HepG2 (cell line): ENCODE measurements around the gene ZMIZ1. TPM values are rescaled to one million over a fixed set of nuclear protein-coding genes. Genes with fewer than 3 reads are reported as not detected.

Source experiments
- ATAC-seq: fragments of 200-7000 bp; cut with Tn5 transposase; 3 replicates; pipeline ENCODE4 v1.9.1; 2020; ENCODE audit warnings: mild to moderate bottlenecking, moderate library complexity
- BruUV-seq: library from RNA; stranded (reverse); fragments of 400-500 nt; replicated peaks from 2 replicates; lab custom pipeline; 2021; lab: Mats Ljungman, UMichigan
- CTCF ChIA-PET: fragments of 300-600 bp; formaldehyde crosslinking; extraction: SDS; loops from one replicate; lab custom pipeline; 2021; ENCODE audit warnings: low total read pairs, inconsistent platforms, low intra/inter-chr PET ratio; lab: Yijun Ruan, JAX
- POLR2A ChIA-PET: fragments of 350-600 bp; sonication (Branson Sonifier 250); formaldehyde crosslinking; loops from one replicate; lab custom pipeline; 2020; ENCODE audit warnings: antibody characterized with exemption, inconsistent platforms; lab: Yijun Ruan, JAX
- DNase-seq: peaks from one replicate; pipeline ENCODE4 v3.0.0-alpha.2; 2015; ENCODE audit warnings: low spot score
- FAIRE-seq: peaks from 3 replicates; lab custom pipeline; 2011; peaks lifted over from hg19 to GRCh38; lab: Jason Lieb, UNC
- H2AFZ ChIP-seq: one replicate; pipeline ENCODE4 v1.6.1; 2011; ENCODE audit warnings: low read length, inconsistent platforms
- H3K27ac ChIP-seq: fragments of 300-600 bp; 3 replicates; pipeline ENCODE4 v1.8.0; 2011; ENCODE audit warnings: mixed run types, mild to moderate bottlenecking, mixed read lengths, low read length, inconsistent platforms; ENCODE audit not compliant: insufficient read depth; ENCODE audit errors: extremely low read length
- H3K27me3 ChIP-seq, 2 experiments: fragments of 200-600 bp in 1 of 2; 2 replicates in 1 of 2; 3 replicates in 1 of 2; pipeline versions ENCODE4 v1.6.0 to v1.8.0; 2011; ENCODE audit warnings: low read length in 2 of 2, mild to moderate bottlenecking in 2 of 2, moderate library complexity in 2 of 2, inconsistent platforms in 1 of 2; ENCODE audit not compliant: insufficient read depth in 2 of 2, control insufficient read depth in 1 of 2
- H3K36me3 ChIP-seq, 2 experiments: fragments of 200-600 bp in 1 of 2; replicated peaks in 1 of 2; 2 replicates in 1 of 2; 3 replicates in 1 of 2; pipeline versions ENCODE4 v1.5.1 to v1.8.0; 2011; ENCODE audit warnings: low read length in 2 of 2, inconsistent platforms in 1 of 2; ENCODE audit not compliant: insufficient read depth in 2 of 2, control insufficient read depth in 1 of 2
- H3K4me1 ChIP-seq: 2 replicates; pipeline ENCODE4 v1.5.1; 2012; ENCODE audit warnings: low read length, inconsistent platforms; ENCODE audit not compliant: insufficient read depth
- H3K4me2 ChIP-seq: 2 replicates; pipeline ENCODE4 v1.6.0; 2011; ENCODE audit warnings: low read depth, low read length, inconsistent platforms
- H3K4me3 ChIP-seq, 3 experiments: fragments of 200-600 bp in 1 of 3; sonication (generic), shearing (Covaris generic) in 1 of 3; replicated peaks in 1 of 3; 2 replicates each; pipeline ENCODE4 v1.5.1; 2011 to 2016; ENCODE audit warnings: low read length in 3 of 3, inconsistent platforms in 2 of 3, low read depth in 2 of 3, mild to moderate bottlenecking in 2 of 3, control low read depth in 1 of 3, mixed read lengths in 1 of 3; ENCODE audit not compliant: insufficient read depth in 1 of 3
- H3K79me2 ChIP-seq: one replicate; pipeline ENCODE4 v1.6.1; 2011; ENCODE audit warnings: low read length, inconsistent platforms; ENCODE audit not compliant: insufficient read depth
- H3K9ac ChIP-seq: 2 replicates; pipeline ENCODE4 v1.6.0; 2011; ENCODE audit warnings: mild to moderate bottlenecking, low read depth, low read length, inconsistent platforms; ENCODE audit not compliant: insufficient read depth
- H3K9me3 ChIP-seq: 2 replicates; pipeline ENCODE4 v1.5.1; 2012; ENCODE audit warnings: mild to moderate bottlenecking, low read length
- H4K20me1 ChIP-seq: 2 replicates; pipeline ENCODE4 v1.6.0; 2011; ENCODE audit warnings: inconsistent platforms, mild to moderate bottlenecking, low read length, moderate library complexity; ENCODE audit not compliant: insufficient read depth
- ATF7 ChIP-seq, 2 experiments: fragments of 450-650 bp in 1 of 2; sonication (generic) in 1 of 2; formaldehyde crosslinking in 1 of 2; IDR thresholded peaks; 2 replicates each; pipeline versions ENCODE4 v1.4.0 to v1.6.1; 2016 to 2020; ENCODE audit warnings: antibody characterized with exemption in 1 of 2, mild to moderate bottlenecking in 1 of 2, missing genetic modification reagents in 1 of 2
- JARID2 ChIP-seq: sonication (generic); formaldehyde crosslinking; IDR thresholded peaks from 2 replicates; pipeline ENCODE4 v1.8.1; 2023; ENCODE audit warnings: missing genetic modification reagents, inconsistent platforms; ENCODE audit not compliant: insufficient replicate concordance
- MBD4 ChIP-seq: IDR thresholded peaks from 2 replicates; pipeline ENCODE4 v1.6.1; 2012; ENCODE audit warnings: low read length, inconsistent platforms, borderline replicate concordance
- RBM22 ChIP-seq: fragments of 200-400 bp; formaldehyde crosslinking; optimal IDR thresholded peaks from 2 replicates; pipeline ENCODE3; 2017; ENCODE audit warnings: mild to moderate bottlenecking, low read length, moderate library complexity
- RFX5 ChIP-seq: IDR thresholded peaks from 2 replicates; pipeline ENCODE4 v1.6.1; 2011; ENCODE audit warnings: low read depth, low read length, improper control_type of control experiment
- ZNF629 ChIP-seq: sonication (generic); formaldehyde crosslinking; conservative IDR thresholded peaks from 2 replicates; pipeline ENCODE4 v1.5.0; 2020; ENCODE audit warnings: missing genetic modification reagents
- WGBS: methylation state at CpG from one replicate; pipeline ENCODE4 v1.1.6; 2017; ENCODE audit warnings: low lambda C conversion rate; 5-methylcytosine and 5-hydroxymethylcytosine counted together
- in situ Hi-C: cut with HindIII; loops from 2 replicates; pipeline ENCODE4 v1.10.0; 2017; ENCODE audit warnings: low pct_unique_long_range_greater_than_20kb; ENCODE audit not compliant: extremely low pct_ligation_motif_present
- intact Hi-C: fragments of 100-400 bp; cut with micrococcal nuclease; formaldehyde crosslinking; loops from one replicate; pipeline ENCODE4 v1.10.0; 2022; ENCODE audit not compliant: unreplicated experiment
- polyA plus RNA-seq, 8 experiments: library from polyadenylated mRNA; depleted of rRNA in 3 of 8; stranded (reverse) in 7 of 8; unstranded in 1 of 8; fragments of >200 nt; fragmentation: Illumina TruSeq in 4 of 8; extraction: Trizol in 4 of 8; gene quantifications; 2 replicates each; pipeline versions ENCODE4 v1.2.1 to v1.2.3, GENCODE V29; 2011 to 2016; ENCODE audit warnings: low read depth in 4 of 8, missing spikeins in 1 of 8, mixed read lengths in 1 of 8; ENCODE audit not compliant: insufficient read depth in 1 of 8
- total RNA-seq, 5 experiments: library from RNA; depleted of rRNA; stranded (reverse); fragments of >200 nt; fragmentation: Illumina TruSeq; extraction: Trizol; gene quantifications; 2 replicates each; pipeline ENCODE4 v1.2.3, GENCODE V29; 2016; ENCODE audit warnings: low read depth in 1 of 5

Gene ZMIZ1
- total and polyA plus RNA-seq, 2 of the 13 experiments (the other 11 are each of a cell fraction or from before 2014, with no cell fraction given): 5.3 to 10.2 TPM

DNA sequence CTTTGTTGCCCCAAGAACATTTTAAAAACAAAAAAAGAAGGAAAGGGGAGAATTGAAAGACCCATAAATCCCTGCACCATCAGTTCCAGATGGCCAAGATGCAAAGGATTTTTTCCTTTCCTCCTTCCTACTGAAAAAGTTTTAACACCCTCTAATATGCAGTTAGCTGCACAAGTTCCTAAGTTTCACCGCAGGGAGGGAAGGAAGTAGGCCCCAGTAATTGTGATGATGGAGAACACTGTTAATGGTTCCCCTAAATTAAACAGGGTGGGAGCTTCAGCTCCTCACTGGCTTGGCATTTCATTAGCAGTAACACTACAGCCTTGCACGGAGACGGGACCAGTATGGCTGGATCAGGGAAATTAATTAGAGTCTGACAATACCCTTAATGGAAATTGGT, 214.8 kb downstream of the ZMIZ1 start:
- POLR2A ChIA-PET: no interaction called here
- no TSS peak for BruUV-seq
- ATAC-seq: no peak
- Histone ChIP-seq H3K79me2 (no peaks in the 10 kb centered on the region), H3K9me3 (no peaks in the 10 kb centered on the region), H3K4me2 (no peak overlapping the region), H3K36me3 (peaks cover 49 to 78% of the 10 kb centered on the region in 2 experiments), H3K27me3 (no peaks in the 10 kb centered on the region), H3K4me1 (no peaks in the 10 kb centered on the region), H2AFZ (no peak overlapping the region), H3K9ac (no peak overlapping the region), H4K20me1 (peaks cover 6% of the 10 kb centered on the region; the same call in 1 of the 2 replicates), H3K4me3 (no peak overlapping the region), H3K27ac (no peak overlapping the region)
- in situ Hi-C loops: no loop called here
- FAIRE-seq: no peak
- no peak for DNase-seq
- 100% methylated on average over 3 of the region's 3 CpGs for WGBS
- no peak for TF ChIP-seq ATF7 (IDR thresholded peaks at IDR 0.05)
- TF ChIP-seq ATF7 (CRISPR knock-in tag; IDR thresholded peaks at IDR 0.05): no peak
- TF ChIP-seq RBM22: peak; percentile 6
- CTCF ChIA-PET: no interaction called here
- intact Hi-C loops: no loop called here

DNA sequence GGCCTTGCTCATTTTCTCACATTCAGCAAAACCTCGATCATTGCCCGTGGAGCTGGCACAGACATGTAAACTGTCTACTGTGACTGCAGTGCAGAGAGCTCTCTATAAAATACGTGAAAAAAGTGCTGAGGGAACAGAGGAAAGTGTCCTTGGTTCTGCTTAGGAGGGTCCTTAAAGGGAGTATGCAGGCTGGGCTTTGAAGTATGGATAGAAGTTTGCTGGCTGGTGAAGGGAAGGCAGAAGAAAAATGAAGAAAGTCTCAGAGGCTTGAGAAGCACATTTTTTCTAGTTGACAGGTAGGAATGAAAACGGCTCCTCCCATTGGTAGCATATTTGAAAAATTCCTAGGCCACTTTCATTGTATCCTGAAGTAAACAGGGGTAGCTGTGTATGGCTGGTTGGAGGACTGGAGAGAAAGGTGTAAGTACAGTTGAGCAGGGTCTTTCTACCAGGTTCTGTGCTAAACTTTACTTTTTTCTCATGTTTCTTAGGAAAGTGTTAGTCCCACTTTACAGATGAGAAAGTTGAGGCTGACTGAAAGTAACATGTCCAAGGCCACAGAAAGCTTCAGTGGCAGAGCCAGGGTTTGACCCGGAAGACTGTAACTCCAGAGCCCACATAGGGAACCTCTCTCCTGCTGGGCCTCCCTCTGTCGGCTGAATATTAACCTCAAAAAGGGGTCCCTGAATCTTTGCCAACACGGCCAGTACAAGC, 215.5 kb downstream of the ZMIZ1 start:
- DNase-seq: no peak
- no peak for TF ChIP-seq RFX5
- TF ChIP-seq MBD4: no peak
- TF ChIP-seq ZNF629 (CRISPR knock-in tag): peak; percentile 80
- TF ChIP-seq JARID2: no peak
- Histone ChIP-seq H4K20me1 (peaks cover 6% of the 10 kb centered on the region; the same call in 1 of the 2 replicates), H3K36me3 (peaks cover 54 to 85% of the 10 kb centered on the region in 2 experiments), H3K27ac (no peak overlapping the region), H3K9ac (no peak overlapping the region), H3K9me3 (no peaks in the 10 kb centered on the region), H2AFZ (no peak overlapping the region), H3K27me3 (no peaks in the 10 kb centered on the region), H3K4me3 (no peak overlapping the region), H3K79me2 (no peaks in the 10 kb centered on the region), H3K4me1 (no peaks in the 10 kb centered on the region), H3K4me2 (no peak overlapping the region)
- CTCF ChIA-PET: no interaction called here
- intact Hi-C loops (no loop called here), in situ Hi-C loops (no loop called here)
- POLR2A ChIA-PET: no interaction called here
- 95% methylated on average over 7 of the region's 7 CpGs for WGBS
- BruUV-seq: no TSS peak
- no peak for ATAC-seq
- no peak for FAIRE-seq
